Astrocyte of the cerebellum (primary cell): Measurements from ENCODE around the gene RNPEP.
"Not testable (repeated sequence)": the region's sequence is repeated elsewhere in the genome, so short reads cannot be mapped to it uniquely, and the experiment has no call there.

Experiments
- DNase-seq: peaks from one replicate; pipeline ENCODE4 v3.0.0-alpha.2; 2011; ENCODE audit warnings: low read depth
- H3K4me3 ChIP-seq: 2 replicates; pipeline ENCODE4 v1.5.1; 2011; ENCODE audit warnings: mild to moderate bottlenecking, low read depth, low read length, moderate library complexity
- CTCF ChIP-seq: IDR thresholded peaks from 2 replicates; pipeline ENCODE4 v1.5.1; 2012; ENCODE audit warnings: low read length, low read depth, moderate library complexity, mild to moderate bottlenecking; ENCODE audit errors: missing control alignments
- in situ Hi-C: cut with HindIII; loops from 2 replicates; pipeline ENCODE4 v1.10.0; 2017; ENCODE audit warnings: low sequenced_read_pairs

The RNPEP gene

GRCh38 chr1:202017749-202018467 is 35.5 kb downstream of the RNPEP start:
- TF ChIP-seq CTCF = no peak
- no peak for DNase-seq
- H3K4me3 ChIP-seq = no peak overlapping the region
- in situ Hi-C loops = no loop called here

- DNase-seq = no peak
- no peak for TF ChIP-seq CTCF
- in situ Hi-C loops = no loop called here
- H3K4me3 ChIP-seq = no peak overlapping the region
Measured at GRCh38 chr1:202018468-202019234, 36.2 kb downstream of the RNPEP start.

GRCh38 chr1:202019235-202019558 is 36.7 kb downstream of the RNPEP start:
- H3K4me3 ChIP-seq, in situ Hi-C loops, DNase-seq: not testable (repeated sequence)

- no peak for DNase-seq
- TF ChIP-seq CTCF = no peak
- in situ Hi-C loops = no loop called here
- no peak overlapping the region for H3K4me3 ChIP-seq
Measured at GRCh38 chr1:202023001-202023433, 40.6 kb downstream of the RNPEP start.

GRCh38 chr1:202029171-202029665 is 46.8 kb downstream of the RNPEP start:
- in situ Hi-C loops = no loop called here
- H3K4me3 ChIP-seq = no peak overlapping the region
- TF ChIP-seq CTCF = no peak
- DNase-seq = peak; percentile 65

GRCh38 chr1:202029727-202030126 is 47.3 kb downstream of the RNPEP start:
- no peak for DNase-seq
- in situ Hi-C loops = no loop called here
- H3K4me3 ChIP-seq = no peak overlapping the region
- no peak for TF ChIP-seq CTCF

GRCh38 chr1:202031796-202032195 is 49.3 kb downstream of the RNPEP start:
- in situ Hi-C loops = no loop called here

More at GRCh38 chr1:202031796-202032195, 49.3 kb downstream of the RNPEP start:
- DNase-seq = no peak
- H3K4me3 ChIP-seq = no peak overlapping the region
- no peak for TF ChIP-seq CTCF
